ENCODE data around the gene TNS1.
"Not testable (repeated sequence)": the region's sequence is repeated elsewhere in the genome, so short reads cannot be mapped to it uniquely, and the experiment has no call there.

The TNS1 gene

DNA sequence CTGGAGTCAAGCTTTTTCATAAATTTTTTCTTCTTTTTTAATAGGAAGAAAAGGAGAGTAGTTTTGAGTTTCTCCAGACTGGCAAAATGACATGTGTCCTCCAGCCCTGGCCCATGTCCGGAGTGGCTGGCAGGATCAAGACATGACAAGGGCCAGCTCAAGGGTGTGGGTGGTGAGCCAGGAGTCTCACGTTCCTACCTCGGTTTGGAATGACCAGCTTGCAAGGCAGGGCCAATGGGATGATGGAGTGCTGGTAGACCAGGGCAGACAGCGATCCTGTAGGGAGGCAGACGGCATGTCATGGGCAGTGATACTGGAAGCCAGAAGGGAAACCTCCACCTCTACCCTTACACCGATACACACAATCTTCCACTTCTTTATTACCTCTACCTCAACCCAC, 190.6 kb downstream of the TNS1 start:
- DNase-seq (ENCODE audit: low read depth) = no peak
- no peak overlapping the region for H3K4me3 ChIP-seq (ENCODE audit: low read length)
- TF ChIP-seq, protein P1, sequence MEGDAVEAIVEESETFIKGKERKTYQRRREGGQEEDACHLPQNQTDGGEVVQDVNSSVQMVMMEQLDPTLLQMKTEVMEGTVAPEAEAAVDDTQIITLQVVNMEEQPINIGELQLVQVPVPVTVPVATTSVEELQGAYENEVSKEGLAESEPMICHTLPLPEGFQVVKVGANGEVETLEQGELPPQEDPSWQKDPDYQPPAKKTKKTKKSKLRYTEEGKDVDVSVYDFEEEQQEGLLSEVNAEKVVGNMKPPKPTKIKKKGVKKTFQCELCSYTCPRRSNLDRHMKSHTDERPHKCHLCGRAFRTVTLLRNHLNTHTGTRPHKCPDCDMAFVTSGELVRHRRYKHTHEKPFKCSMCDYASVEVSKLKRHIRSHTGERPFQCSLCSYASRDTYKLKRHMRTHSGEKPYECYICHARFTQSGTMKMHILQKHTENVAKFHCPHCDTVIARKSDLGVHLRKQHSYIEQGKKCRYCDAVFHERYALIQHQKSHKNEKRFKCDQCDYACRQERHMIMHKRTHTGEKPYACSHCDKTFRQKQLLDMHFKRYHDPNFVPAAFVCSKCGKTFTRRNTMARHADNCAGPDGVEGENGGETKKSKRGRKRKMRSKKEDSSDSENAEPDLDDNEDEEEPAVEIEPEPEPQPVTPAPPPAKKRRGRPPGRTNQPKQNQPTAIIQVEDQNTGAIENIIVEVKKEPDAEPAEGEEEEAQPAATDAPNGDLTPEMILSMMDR (IDR thresholded peaks at IDR 0.05; ENCODE audit: insufficient read depth, low read depth, low read length, missing control alignments) = no peak

- TF ChIP-seq, protein P1 (IDR thresholded peaks at IDR 0.05; ENCODE audit: insufficient read depth, low read depth, low read length, missing control alignments) = no peak
- H3K4me3 ChIP-seq (ENCODE audit: low read length) = no peak overlapping the region
- DNase-seq (ENCODE audit: low read depth) = no peak
Observed at GRCh38 chr2:217810260-217810659, 192.5 kb downstream of the TNS1 start.

GRCh38 chr2:217809736-217810135, 193.1 kb downstream of the TNS1 start:
- TF ChIP-seq, protein P1 (IDR thresholded peaks at IDR 0.05; ENCODE audit: insufficient read depth, low read depth, low read length, missing control alignments) = no peak
- H3K4me3 ChIP-seq (ENCODE audit: low read length) = no peak overlapping the region
- DNase-seq (ENCODE audit: low read depth) = no peak

DNA sequence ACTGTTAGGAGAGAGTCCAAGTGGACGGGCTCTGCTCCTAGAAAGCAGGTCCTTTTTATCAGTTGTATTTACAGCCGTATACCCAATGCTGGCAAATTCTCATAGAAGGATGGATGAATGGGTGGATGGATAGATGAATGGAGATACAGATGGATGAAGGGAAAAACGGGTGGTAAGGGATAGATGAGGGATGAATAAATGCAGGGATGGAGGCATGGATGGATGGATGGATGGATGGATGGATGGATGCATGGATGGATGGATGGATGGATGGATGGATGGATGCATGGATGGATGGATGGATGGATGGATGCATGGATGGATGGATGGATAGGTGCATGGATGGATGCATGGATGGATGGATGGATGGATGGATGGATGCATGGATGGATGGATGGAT, 193.8 kb downstream of the TNS1 start:
- DNase-seq (ENCODE audit: low read depth); H3K4me3 ChIP-seq (ENCODE audit: low read length): not testable (repeated sequence)

GRCh38 chr2:217808326-217808725, 194.5 kb downstream of the TNS1 start:
- TF ChIP-seq, protein P1 (IDR thresholded peaks at IDR 0.05; ENCODE audit: insufficient read depth, low read depth, low read length, missing control alignments) = no peak
- no peak for DNase-seq (ENCODE audit: low read depth)
- H3K4me3 ChIP-seq (ENCODE audit: low read length) = no peak overlapping the region

DNA sequence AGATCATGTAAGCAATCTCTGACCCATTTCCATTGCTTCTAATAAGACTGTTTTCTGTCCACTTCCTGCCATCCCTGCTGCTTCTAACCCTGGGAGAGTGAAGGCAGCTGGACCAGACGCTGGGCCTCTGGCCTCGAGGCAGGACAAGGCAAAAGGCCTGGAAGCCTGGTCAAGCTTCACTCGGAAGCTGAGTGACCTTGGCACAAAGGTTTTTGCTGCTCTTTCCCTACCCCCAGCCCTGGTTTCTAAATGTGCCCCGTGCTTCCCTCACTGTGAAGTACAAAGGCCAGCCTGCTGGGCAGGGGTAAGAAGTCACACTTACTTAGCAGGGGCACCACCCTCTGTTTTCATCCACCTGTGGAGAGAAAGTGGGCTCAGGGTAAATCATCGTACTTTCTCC, 195.0 kb downstream of the TNS1 start:
- TF ChIP-seq, protein P1 (IDR thresholded peaks at IDR 0.05; ENCODE audit: insufficient read depth, low read depth, low read length, missing control alignments) = no peak
- DNase-seq (ENCODE audit: low read depth) = no peak
- H3K4me3 ChIP-seq (ENCODE audit: low read length) = no peak overlapping the region

DNA sequence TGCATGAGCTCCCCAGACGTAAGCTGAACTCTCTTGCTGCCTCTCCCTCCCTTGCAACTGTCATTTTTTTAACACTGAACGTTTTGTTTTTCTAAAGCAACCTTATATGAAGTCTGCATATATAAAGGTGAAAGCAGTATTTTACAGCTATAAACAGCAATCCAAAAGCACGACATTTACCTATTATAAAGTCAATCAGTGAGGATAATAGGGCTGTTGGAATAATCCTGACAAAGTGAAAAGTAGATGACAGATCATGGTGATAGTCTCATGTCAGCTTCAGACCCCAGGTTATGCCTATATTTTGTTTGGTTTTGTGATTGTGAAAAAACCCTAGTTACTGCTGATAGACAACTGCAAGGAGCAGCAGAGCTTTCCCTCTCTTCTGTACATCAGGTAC, 195.8 kb downstream of the TNS1 start:
- no peak for DNase-seq (ENCODE audit: low read depth)
- TF ChIP-seq, protein P1 (IDR thresholded peaks at IDR 0.05; ENCODE audit: insufficient read depth, low read depth, low read length, missing control alignments) = no peak
- no peak overlapping the region for H3K4me3 ChIP-seq (ENCODE audit: low read length)

- DNase-seq (ENCODE audit: low read depth) = no peak
- TF ChIP-seq, protein P1 (IDR thresholded peaks at IDR 0.05; ENCODE audit: insufficient read depth, low read depth, low read length, missing control alignments) = no peak
- no peak overlapping the region for H3K4me3 ChIP-seq (ENCODE audit: low read length)
Observed at GRCh38 chr2:217806482-217806765, 196.4 kb downstream of the TNS1 start.

All from epithelial cell of esophagus (primary cell).